K562 (cell line): ENCODE results near the gene TPSAB1. TPM values are rescaled to one million over a fixed set of nuclear protein-coding genes. Genes with fewer than 3 reads are reported as not detected.
A peak's percentile ranks its signal among the peaks of the same experiment; 100 is the strongest.

Experiments
- ATAC-seq: fragments of 200-7000 bp; cut with Tn5 transposase; 3 replicates; pipeline ENCODE4 v1.9.1; 2020; ENCODE audit warnings: moderate library complexity
- BruUV-seq: library from RNA; stranded (reverse); fragments of 400-500 nt; replicated peaks from 2 replicates; lab custom pipeline; 2021; lab: Mats Ljungman, UMichigan
- CTCF ChIA-PET: fragments of 300-600 bp; formaldehyde crosslinking; extraction: SDS; loops from one replicate; lab custom pipeline; 2021; ENCODE audit warnings: low intra/inter-chr PET ratio; lab: Yijun Ruan, JAX
- POLR2A ChIA-PET: fragments of 300-600, 350-650 bp; sonication (Branson Sonifier 250); formaldehyde crosslinking; extraction: SDS; loops from one replicate; lab custom pipeline; 2021; ENCODE audit warnings: antibody characterized with exemption, inconsistent platforms; lab: Yijun Ruan, JAX
- DNase-seq, 4 experiments: peaks; one replicate each; pipeline versions ENCODE4 v3.0.0 to v3.0.0-alpha.2; 2011 to 2018; ENCODE audit warnings: low spot score in 3 of 4, mixed read lengths in 3 of 4; ENCODE audit errors: extremely low read depth in 1 of 4
- FAIRE-seq: peaks from 2 replicates; lab custom pipeline; 2011; peaks lifted over from hg19 to GRCh38; lab: Jason Lieb, UNC
- H2AFZ ChIP-seq: 2 replicates; pipeline ENCODE4 v1.6.0; 2011; ENCODE audit warnings: low read depth, low read length, control low read depth, inconsistent platforms
- H3K27ac ChIP-seq: fragments of 200-600 bp; 3 replicates; pipeline ENCODE4 v1.8.0; 2011; ENCODE audit warnings: low read depth, mild to moderate bottlenecking, control low read depth, inconsistent platforms, low read length, moderate library complexity, mixed read lengths; ENCODE audit errors: extremely low read depth
- H3K27me3 ChIP-seq, 2 experiments: fragments of 300-600 bp in 1 of 2; 2 replicates in 1 of 2; 3 replicates in 1 of 2; pipeline versions ENCODE4 v1.6.0 to v1.8.0; 2011; ENCODE audit warnings: inconsistent platforms in 2 of 2, low read length in 2 of 2, mild to moderate bottlenecking in 1 of 2, mixed read lengths in 1 of 2, moderate library complexity in 1 of 2; ENCODE audit not compliant: control insufficient read depth in 2 of 2, insufficient read depth in 2 of 2
- H3K36me3 ChIP-seq: fragments of 300-600 bp; 3 replicates; pipeline ENCODE4 v1.8.0; 2011; ENCODE audit warnings: mild to moderate bottlenecking, low read length, inconsistent platforms; ENCODE audit not compliant: control insufficient read depth, insufficient read depth
- H3K4me1 ChIP-seq, 2 experiments: fragments of 200-600 bp in 1 of 2; replicated peaks in 1 of 2; 2 replicates in 1 of 2; 3 replicates in 1 of 2; pipeline versions ENCODE4 v1.5.1 to v1.8.0; 2011; ENCODE audit warnings: inconsistent platforms in 2 of 2, low read length in 2 of 2, mild to moderate bottlenecking in 1 of 2, mixed read lengths in 1 of 2, moderate library complexity in 1 of 2; ENCODE audit not compliant: control insufficient read depth in 2 of 2, insufficient read depth in 2 of 2
- H3K4me2 ChIP-seq: 2 replicates; pipeline ENCODE4 v1.6.1; 2011; ENCODE audit warnings: low read length, control low read depth, inconsistent platforms, mixed read lengths; ENCODE audit not compliant: insufficient read depth
- H3K4me3 ChIP-seq: fragments of 200-600 bp; sonication (generic), shearing (Covaris generic); 2 replicates; pipeline ENCODE4 v1.5.1; 2016; ENCODE audit warnings: control low read depth, inconsistent platforms
- H3K79me2 ChIP-seq: fragments of 200-600 bp; 3 replicates; pipeline ENCODE4 v1.8.0; 2011; ENCODE audit warnings: low read length, inconsistent platforms; ENCODE audit not compliant: control insufficient read depth, insufficient read depth
- H3K9ac ChIP-seq, 2 experiments: 2 replicates each; pipeline versions ENCODE4 v1.6.0 to v1.6.1; 2011; ENCODE audit warnings: low read depth in 2 of 2, low read length in 2 of 2, control low read depth in 1 of 2, inconsistent platforms in 1 of 2, mild to moderate bottlenecking in 1 of 2, mixed read lengths in 1 of 2; ENCODE audit not compliant: insufficient read depth in 1 of 2
- H3K9me1 ChIP-seq: one replicate; pipeline ENCODE4 v1.6.0; 2011; ENCODE audit warnings: inconsistent platforms, mild to moderate bottlenecking, low read length, moderate library complexity; ENCODE audit not compliant: control insufficient read depth, insufficient read depth
- H3K9me3 ChIP-seq: replicated peaks from 2 replicates; pipeline ENCODE4 v1.5.1; 2011; ENCODE audit warnings: low read depth, low read length, inconsistent platforms; ENCODE audit not compliant: control insufficient read depth, insufficient read depth
- H4K20me1 ChIP-seq: replicated peaks from 2 replicates; pipeline ENCODE4 v1.6.1; 2011; ENCODE audit warnings: low read length, inconsistent platforms, mixed read lengths; ENCODE audit not compliant: control insufficient read depth, insufficient read depth
- CTCF ChIP-seq, 3 experiments: IDR thresholded peaks in 2 of 3; conservative IDR thresholded peaks in 1 of 3; 2 replicates each; pipeline ENCODE4 v1.5.1; 2011 to 2012; ENCODE audit warnings: low read length in 3 of 3, mild to moderate bottlenecking in 3 of 3, control low read depth in 2 of 3, improper control_type of control experiment in 1 of 3, inconsistent platforms in 1 of 3, low read depth in 1 of 3, mixed read lengths in 1 of 3, moderate library complexity in 1 of 3; ENCODE audit not compliant: insufficient read depth in 2 of 3
- DACH1 ChIP-seq: fragments of 450-650 bp; IDR thresholded peaks from 2 replicates; pipeline ENCODE4 v1.6.1; 2018; ENCODE audit not compliant: partially characterized antibody
- RAD21 ChIP-seq, 2 experiments: fragments of 250-450 bp in 1 of 2; fragments of 450-650 bp in 1 of 2; sonication (Bioruptor Pico) in 1 of 2; formaldehyde crosslinking in 1 of 2; IDR thresholded peaks in 1 of 2; conservative IDR thresholded peaks in 1 of 2; 2 replicates each; pipeline versions ENCODE4 v1.4.0 to v1.8.0; 2020 to 2022; ENCODE audit warnings: mild to moderate bottlenecking in 2 of 2, moderate library complexity in 1 of 2
- ZNF277 ChIP-seq: fragments of 250-450 bp; sonication (Bioruptor Pico); IDR thresholded peaks from 2 replicates; pipeline ENCODE4 v1.8.0; 2022; ENCODE audit warnings: inconsistent platforms, mild to moderate bottlenecking, moderate library complexity, borderline replicate concordance
- WGBS: fragments of 100-300 bp; shearing (Covaris generic); methylation state at CpG from one replicate; pipeline ENCODE4 v1.1.6; 2016; ENCODE audit warnings: low coverage, mixed read lengths; ENCODE audit not compliant: insufficient coverage; ENCODE audit errors: missing lambda C conversion rate; 5-methylcytosine and 5-hydroxymethylcytosine counted together
- in situ Hi-C: fragments of 300-500 bp; cut with MboI; formaldehyde crosslinking; loops from 4 replicates; pipeline ENCODE4 v1.15.0; 2018; ENCODE audit warnings: inconsistent platforms, mixed read lengths
- intact Hi-C: fragments of 100-400 bp; cut with micrococcal nuclease; formaldehyde crosslinking; loops from 2 replicates; pipeline ENCODE4 v1.14.2; 2022
- polyA plus RNA-seq, 8 experiments: library from polyadenylated mRNA; depleted of rRNA in 4 of 8; stranded (reverse) in 5 of 8; unstranded in 3 of 8; fragments of >200 nt; fragmentation: Nextera tagmentation in 2 of 8; fragmentation: Illumina TruSeq in 1 of 8; extraction: Ambion mirVana in 2 of 8; extraction: Trizol in 1 of 8; gene quantifications; 2 replicates each; pipeline versions ENCODE4 v1.2.1 to v1.2.3, GENCODE V29; 2011 to 2014; ENCODE audit warnings: inconsistent platforms in 1 of 8, missing spikeins in 1 of 8
- total RNA-seq, 7 experiments: library from RNA; depleted of rRNA in 6 of 7; stranded (reverse); fragments of >200 nt in 6 of 7; fragmentation: Illumina TruSeq in 2 of 7; extraction: Trizol in 2 of 7; gene quantifications; 2 replicates each; pipeline versions ENCODE4 v1.2.1 to v1.2.3, GENCODE V29; 2011 to 2021; ENCODE audit warnings: low replicate concordance in 1 of 7
- TF ChIP-seq, protein P1 (sequence below): IDR thresholded peaks from 2 replicates; pipeline ENCODE4 v1.6.1; 2011; ENCODE audit warnings: borderline replicate concordance, low read depth, mild to moderate bottlenecking, moderate library complexity, low read length; ENCODE audit not compliant: insufficient read depth, poor library complexity, severe bottlenecking

TPSAB1 gene
- total and polyA plus RNA-seq, 9 of the 15 experiments (the other 6 are each of a cell fraction or from before 2014, with no cell fraction given), result not detected

GRCh38 chr16:1215574-1216295 is 24.8 kb upstream of the TPSAB1 start:
- in situ Hi-C loops, result no loop called here
- no peak for TF ChIP-seq ZNF277 (CRISPR knock-in tag)
- TF ChIP-seq, all 486 proteins: peak for 0
- no TSS peak for BruUV-seq

GRCh38 chr16:1216296-1216619 is 24.2 kb upstream of the TPSAB1 start:
- peaks cover 0 to 71% of the 10 kb centered on the region in 2 experiments; a peak in 2 of 5 replicates for H3K4me1 ChIP-seq
- intact Hi-C loops, result no loop called here
- no peak overlapping the region for H3K9ac ChIP-seq
- no peaks in the 10 kb centered on the region for H3K36me3 ChIP-seq
- in situ Hi-C loops, result no loop called here
- H3K79me2 ChIP-seq, result no peaks in the 10 kb centered on the region
- FAIRE-seq (no peak), ATAC-seq (peak; percentile 78), DNase-seq (peak; percentile 34 to 60 (median 48))
- no peak overlapping the region for H2AFZ ChIP-seq
- POLR2A ChIA-PET, result interaction anchor here (1.0 kb wide), 1 partner anchor 8 kb away, joined by 3 read pairs; no protein-coding TSS in a partner anchor
- H4K20me1 ChIP-seq, result peaks cover 7% of the 10 kb centered on the region
- H3K9me1 ChIP-seq, result no peaks in the 10 kb centered on the region
- CTCF ChIA-PET, result no interaction called here
- BruUV-seq, result no TSS peak
- H3K9me3 ChIP-seq, result no peaks in the 10 kb centered on the region
- H3K27ac ChIP-seq, result no peak overlapping the region
- peaks cover 46 to 91% of the 10 kb centered on the region in 2 experiments for H3K27me3 ChIP-seq
- H3K4me3 ChIP-seq, result no peak overlapping the region
- WGBS, result under 1% methylated on average over 8 of the region's 12 CpGs
- no peak overlapping the region for H3K4me2 ChIP-seq
- TF ChIP-seq DACH1 (no peak), CTCF (IDR thresholded peaks at IDR 0.05 in 2 of 3, conservative IDR thresholded peaks at IDR 0.05 in 1 of 3; ENCODE audit: insufficient read depth in 2 of 3, low read depth in 1 of 3, low read length in 3 of 3) (peak; percentile 24 to 37 (median 36); a peak in 3 of 6 replicates), RAD21 (CRISPR knock-in tag; conservative IDR thresholded peaks at IDR 0.05 in 1 of 2, IDR thresholded peaks at IDR 0.05 in 1 of 2) (0 out of 4 replicates have a peak, but pooled peaks of 1 of the 2 experiments have one; percentile 9)
- TF ChIP-seq, protein P1, sequence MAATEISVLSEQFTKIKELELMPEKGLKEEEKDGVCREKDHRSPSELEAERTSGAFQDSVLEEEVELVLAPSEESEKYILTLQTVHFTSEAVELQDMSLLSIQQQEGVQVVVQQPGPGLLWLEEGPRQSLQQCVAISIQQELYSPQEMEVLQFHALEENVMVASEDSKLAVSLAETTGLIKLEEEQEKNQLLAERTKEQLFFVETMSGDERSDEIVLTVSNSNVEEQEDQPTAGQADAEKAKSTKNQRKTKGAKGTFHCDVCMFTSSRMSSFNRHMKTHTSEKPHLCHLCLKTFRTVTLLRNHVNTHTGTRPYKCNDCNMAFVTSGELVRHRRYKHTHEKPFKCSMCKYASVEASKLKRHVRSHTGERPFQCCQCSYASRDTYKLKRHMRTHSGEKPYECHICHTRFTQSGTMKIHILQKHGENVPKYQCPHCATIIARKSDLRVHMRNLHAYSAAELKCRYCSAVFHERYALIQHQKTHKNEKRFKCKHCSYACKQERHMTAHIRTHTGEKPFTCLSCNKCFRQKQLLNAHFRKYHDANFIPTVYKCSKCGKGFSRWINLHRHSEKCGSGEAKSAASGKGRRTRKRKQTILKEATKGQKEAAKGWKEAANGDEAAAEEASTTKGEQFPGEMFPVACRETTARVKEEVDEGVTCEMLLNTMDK, result peak; percentile 77

More at GRCh38 chr16:1215574-1216295, 24.8 kb upstream of the TPSAB1 start:
- ATAC-seq (no peak), FAIRE-seq (no peak), DNase-seq (no peak)
- Histone ChIP-seq H3K9me1 (no peaks in the 10 kb centered on the region), H3K79me2 (no peaks in the 10 kb centered on the region), H3K4me2 (no peak overlapping the region), H3K4me3 (no peak overlapping the region), H3K9me3 (no peaks in the 10 kb centered on the region), H3K36me3 (no peaks in the 10 kb centered on the region), H3K27ac (no peak overlapping the region), H3K27me3 (peaks cover 41 to 91% of the 10 kb centered on the region in 2 experiments; a peak in 4 of 5 replicates), H3K4me1 (peaks cover 0 to 71% of the 10 kb centered on the region in 2 experiments; a peak in 2 of 5 replicates), H3K9ac (no peak overlapping the region), H2AFZ (no peak overlapping the region), H4K20me1 (peaks cover 7% of the 10 kb centered on the region)
- ChIA-PET CTCF (no interaction called here), POLR2A (interaction anchor here (0.6 to 1.0 kb wide), 3 partner anchors 8 to 32 kb away, joined by 3 read pairs; no protein-coding TSS in a partner anchor)
- WGBS, result 2% methylated on average over 24 of the region's 32 CpGs
- intact Hi-C loops, result no loop called here
